Bronchial epithelial cell (primary cell): Measurements from ENCODE around the gene UST. TPM values are rescaled to one million over a fixed set of nuclear protein-coding genes. Genes with fewer than 3 reads are reported as not detected.
A peak's percentile ranks its signal among the peaks of the same experiment; 100 is the strongest.
"Not testable (repeated sequence)": the region's sequence is repeated elsewhere in the genome, so short reads cannot be mapped to it uniquely, and the experiment has no call there.

Source experiments
- DNase-seq: peaks from one replicate; pipeline ENCODE4 v3.0.0-alpha.2; 2010; ENCODE audit warnings: low read depth
- FAIRE-seq: peaks from 2 replicates; lab custom pipeline; 2011; peaks lifted over from hg19 to GRCh38; lab: Jason Lieb, UNC
- H3K27me3 ChIP-seq: 2 replicates; pipeline ENCODE4 v1.5.1; 2011; ENCODE audit warnings: low read length; ENCODE audit not compliant: control insufficient read depth, insufficient read depth
- H3K36me3 ChIP-seq: 2 replicates; pipeline ENCODE4 v1.5.1; 2011; ENCODE audit warnings: low read length; ENCODE audit not compliant: control insufficient read depth, insufficient read depth
- H3K4me3 ChIP-seq: 2 replicates; pipeline ENCODE4 v1.5.1; 2011; ENCODE audit warnings: mild to moderate bottlenecking, low read depth, low read length, control low read depth
- CTCF ChIP-seq: IDR thresholded peaks from 2 replicates; pipeline ENCODE4 v1.5.1; 2011; ENCODE audit warnings: mild to moderate bottlenecking, moderate library complexity, low read length, control low read depth, inconsistent platforms; ENCODE audit not compliant: insufficient read depth, severe bottlenecking
- total RNA-seq: library from RNA; depleted of rRNA; stranded (reverse); fragments of >200 nt; gene quantifications from 2 replicates; pipeline ENCODE4 v1.2.1, GENCODE V29; 2014

UST gene
- total RNA-seq, 1 donor from 2014 or later = 18.7 TPM

GRCh38 chr6:148747145-148747470 is 278 bp downstream of the UST start:
- no peak for FAIRE-seq
- Histone ChIP-seq H3K36me3 (no peaks in the 10 kb centered on the region), H3K4me3 (peak overlapping the region; percentile 75), H3K27me3 (no peaks in the 10 kb centered on the region)
- DNase-seq = no peak
- no peak for TF ChIP-seq CTCF

- TF ChIP-seq CTCF = no peak
- Histone ChIP-seq H3K36me3 (no peaks in the 10 kb centered on the region), H3K4me3 (peak overlapping the region; percentile 75), H3K27me3 (no peaks in the 10 kb centered on the region)
- DNase-seq (no peak), FAIRE-seq (no peak)
Observed at GRCh38 chr6:148747471-148748165, 788 bp downstream of the UST start.

- no peak for TF ChIP-seq CTCF
- Histone ChIP-seq H3K36me3 (no peaks in the 10 kb centered on the region), H3K27me3 (no peaks in the 10 kb centered on the region), H3K4me3 (no peak overlapping the region)
- DNase-seq (no peak), FAIRE-seq (no peak)
Observed at GRCh38 chr6:148749674-148750073, 2.8 kb downstream of the UST start.

- TF ChIP-seq CTCF = no peak
- no peak overlapping the region for H3K4me3 ChIP-seq
- H3K36me3 ChIP-seq = no peaks in the 10 kb centered on the region
- FAIRE-seq (peak; percentile 32), DNase-seq (peak; percentile 83)
- H3K27me3 ChIP-seq = no peaks in the 10 kb centered on the region
Observed at GRCh38 chr6:148750838-148751792, 4.3 kb downstream of the UST start.

GRCh38 chr6:148751793-148752170 is 5.0 kb downstream of the UST start:
- H3K27me3 ChIP-seq = no peaks in the 10 kb centered on the region
- TF ChIP-seq CTCF = no peak
- no peaks in the 10 kb centered on the region for H3K36me3 ChIP-seq
- DNase-seq (no peak), FAIRE-seq (no peak)
- H3K4me3 ChIP-seq = no peak overlapping the region

GRCh38 chr6:148755379-148755778 is 8.5 kb downstream of the UST start:
- H3K27me3 ChIP-seq, H3K36me3 ChIP-seq, FAIRE-seq, H3K4me3 ChIP-seq, DNase-seq: not testable (repeated sequence)
